H9 (cell line): Measurements from ENCODE around the gene CREB5. TPM values are rescaled to one million over a fixed set of nuclear protein-coding genes. Genes with fewer than 3 reads are reported as not detected.

Experiments
- DNase-seq: peaks from one replicate; pipeline ENCODE4 v3.0.0-alpha.2; 2017
- H2AFZ ChIP-seq: one replicate; pipeline ENCODE4 v1.6.1; 2013; ENCODE audit warnings: mild to moderate bottlenecking, low read length, control low read depth, moderate library complexity
- H2AK5ac ChIP-seq: 2 replicates; pipeline ENCODE4 v1.6.1; 2013; ENCODE audit warnings: low read length, control low read depth, mixed read lengths; ENCODE audit not compliant: insufficient read length
- H2BK120ac ChIP-seq: one replicate; pipeline ENCODE4 v1.6.1; 2013; ENCODE audit warnings: low read depth, mild to moderate bottlenecking, low read length, control low read depth, inconsistent platforms; ENCODE audit not compliant: poor library complexity, severe bottlenecking
- H2BK12ac ChIP-seq: 2 replicates; pipeline ENCODE4 v1.6.1; 2013; ENCODE audit warnings: low read length, control low read depth, mixed read lengths, low read depth; ENCODE audit not compliant: insufficient read length
- H2BK15ac ChIP-seq: 2 replicates; pipeline ENCODE4 v1.6.1; 2013; ENCODE audit warnings: low read depth, low read length, control low read depth
- H2BK20ac ChIP-seq: one replicate; pipeline ENCODE4 v1.6.1; 2013; ENCODE audit warnings: low read depth, mild to moderate bottlenecking, low read length, control low read depth, inconsistent platforms; ENCODE audit not compliant: poor library complexity, severe bottlenecking
- H2BK5ac ChIP-seq: 2 replicates; pipeline ENCODE4 v1.6.1; 2013; ENCODE audit warnings: low read length, control low read depth, mixed read lengths; ENCODE audit not compliant: insufficient read length
- H3K14ac ChIP-seq: 2 replicates; pipeline ENCODE4 v1.6.1; 2013; ENCODE audit warnings: low read length, control low read depth; ENCODE audit not compliant: insufficient read depth
- H3K18ac ChIP-seq: 2 replicates; pipeline ENCODE4 v1.6.1; 2013; ENCODE audit warnings: low read depth, mild to moderate bottlenecking, mixed read lengths, low read length, control low read depth; ENCODE audit not compliant: insufficient read length
- H3K23ac ChIP-seq: 2 replicates; pipeline ENCODE4 v1.6.1; 2013; ENCODE audit warnings: low read length, control low read depth, mixed read lengths, low read depth; ENCODE audit not compliant: insufficient read length
- H3K23me2 ChIP-seq: 2 replicates; pipeline ENCODE4 v1.6.1; 2013; ENCODE audit warnings: low read depth, mild to moderate bottlenecking, mixed read lengths, low read length, control low read depth; ENCODE audit not compliant: insufficient read length, poor library complexity, severe bottlenecking
- H3K27ac ChIP-seq: 2 replicates; pipeline ENCODE4 v1.5.1; 2013; ENCODE audit warnings: low read length, control low read depth, mixed read lengths, low read depth; ENCODE audit not compliant: insufficient read length
- H3K27me3 ChIP-seq: 2 replicates; pipeline ENCODE4 v1.6.1; 2013; ENCODE audit warnings: low read length, control low read depth, inconsistent platforms; ENCODE audit not compliant: insufficient read depth
- H3K4ac ChIP-seq: 2 replicates; pipeline ENCODE4 v1.6.1; 2013; ENCODE audit warnings: low read depth, mild to moderate bottlenecking, control low read depth, inconsistent platforms, low read length, moderate library complexity
- H3K4me1 ChIP-seq: 2 replicates; pipeline ENCODE4 v1.6.1; 2013; ENCODE audit warnings: low read length, control low read depth, inconsistent platforms; ENCODE audit not compliant: insufficient read depth
- H3K4me2 ChIP-seq: 2 replicates; pipeline ENCODE4 v1.6.1; 2013; ENCODE audit warnings: low read length, control low read depth, mixed read lengths; ENCODE audit not compliant: insufficient read length, insufficient read depth
- H3K56ac ChIP-seq: 2 replicates; pipeline ENCODE4 v1.6.1; 2013; ENCODE audit warnings: low read depth, mild to moderate bottlenecking, mixed read lengths, low read length, control low read depth; ENCODE audit not compliant: insufficient read length
- H3K79me1 ChIP-seq: 2 replicates; pipeline ENCODE4 v1.6.1; 2013; ENCODE audit warnings: low read depth, mild to moderate bottlenecking, moderate library complexity, low read length, control low read depth, inconsistent platforms; ENCODE audit not compliant: insufficient read depth, poor library complexity, severe bottlenecking
- H3K79me2 ChIP-seq: 2 replicates; pipeline ENCODE4 v1.6.1; 2013; ENCODE audit warnings: low read length, control low read depth, inconsistent platforms; ENCODE audit not compliant: insufficient read depth
- H3K9ac ChIP-seq: 2 replicates; pipeline ENCODE4 v1.6.1; 2013; ENCODE audit warnings: low read length, control low read depth, mixed read lengths; ENCODE audit not compliant: insufficient read length; ENCODE audit errors: extremely low read depth
- H3K9me3 ChIP-seq: one replicate; pipeline ENCODE4 v1.6.1; 2013; ENCODE audit warnings: low read depth, low read length, inconsistent platforms; ENCODE audit not compliant: control insufficient read depth
- H3T11ph ChIP-seq: one replicate; pipeline ENCODE4 v1.6.1; 2013; ENCODE audit warnings: mild to moderate bottlenecking, low read length, control low read depth, inconsistent platforms
- H4K20me1 ChIP-seq: one replicate; pipeline ENCODE4 v1.6.1; 2013; ENCODE audit not compliant: control insufficient read depth, insufficient read length, insufficient read depth
- H4K5ac ChIP-seq: 2 replicates; pipeline ENCODE4 v1.6.1; 2013; ENCODE audit warnings: low read depth, mild to moderate bottlenecking, mixed read lengths, low read length, control low read depth; ENCODE audit not compliant: insufficient read length
- H4K8ac ChIP-seq: replicated peaks from 2 replicates; pipeline ENCODE4 v1.6.1; 2013; ENCODE audit warnings: low read length, control low read depth, mixed read lengths, low read depth; ENCODE audit not compliant: insufficient read length
- H4K91ac ChIP-seq: 2 replicates; pipeline ENCODE4 v1.6.1; 2013; ENCODE audit warnings: low read depth, mild to moderate bottlenecking, moderate library complexity, mixed read lengths, low read length, control low read depth; ENCODE audit not compliant: insufficient read length
- H3K27ac Mint-ChIP-seq, 3 experiments: 2 replicates in 2 of 3; 3 replicates in 1 of 3; pipeline ENCODE4 v1.8.0; 2020 to 2021; ENCODE audit warnings: mixed read lengths in 3 of 3, mild to moderate bottlenecking in 1 of 3, moderate library complexity in 1 of 3
- H3K27me3 Mint-ChIP-seq: 2 replicates; pipeline ENCODE4 v1.8.0; 2021; ENCODE audit warnings: low read depth, mild to moderate bottlenecking, moderate library complexity, mixed read lengths
- H3K36me3 Mint-ChIP-seq, 3 experiments: 2 replicates in 2 of 3; 3 replicates in 1 of 3; pipeline ENCODE4 v1.8.0; 2020 to 2021; ENCODE audit warnings: low read depth in 3 of 3, mixed read lengths in 3 of 3; ENCODE audit not compliant: insufficient read depth in 1 of 3
- H3K4me1 Mint-ChIP-seq, 2 experiments: 2 replicates each; pipeline ENCODE4 v1.8.0; 2020; ENCODE audit warnings: mixed read lengths in 2 of 2
- H3K4me3 Mint-ChIP-seq, 2 experiments: 2 replicates in 1 of 2; 3 replicates in 1 of 2; pipeline ENCODE4 v1.8.0; 2020 to 2021; ENCODE audit warnings: mild to moderate bottlenecking in 2 of 2, mixed read lengths in 2 of 2, moderate library complexity in 1 of 2
- H3K9me3 Mint-ChIP-seq, 2 experiments: 2 replicates in 1 of 2; 3 replicates in 1 of 2; pipeline ENCODE4 v1.8.0; 2020; ENCODE audit warnings: mild to moderate bottlenecking in 2 of 2, mixed read lengths in 2 of 2, moderate library complexity in 1 of 2
- WGBS: extraction: QIAGEN DNeasy Blood & Tissue Kit; methylation state at CpG from one replicate; pipeline ENCODE4 v1.1.7; 2013; ENCODE audit warnings: missing lambda C conversion rate, low lambda C conversion rate, mixed read lengths; ENCODE audit not compliant: insufficient read length; ENCODE audit errors: extremely low coverage; 5-methylcytosine and 5-hydroxymethylcytosine counted together
- total RNA-seq: library from RNA; stranded (reverse); gene quantifications from 2 replicates; pipeline ENCODE4 v1.2.1, GENCODE V29; 2021
- TF ChIP-seq, protein P1 (sequence below): fragments of 200-600 bp; sonication (generic); conservative IDR thresholded peaks from 3 replicates; pipeline ENCODE4 v1.8.0; 2021; ENCODE audit warnings: antibody characterized with exemption, mild to moderate bottlenecking

The CREB5 gene
- total RNA-seq, 1 experiment from 2014 or later = 4.0 TPM

DNA sequence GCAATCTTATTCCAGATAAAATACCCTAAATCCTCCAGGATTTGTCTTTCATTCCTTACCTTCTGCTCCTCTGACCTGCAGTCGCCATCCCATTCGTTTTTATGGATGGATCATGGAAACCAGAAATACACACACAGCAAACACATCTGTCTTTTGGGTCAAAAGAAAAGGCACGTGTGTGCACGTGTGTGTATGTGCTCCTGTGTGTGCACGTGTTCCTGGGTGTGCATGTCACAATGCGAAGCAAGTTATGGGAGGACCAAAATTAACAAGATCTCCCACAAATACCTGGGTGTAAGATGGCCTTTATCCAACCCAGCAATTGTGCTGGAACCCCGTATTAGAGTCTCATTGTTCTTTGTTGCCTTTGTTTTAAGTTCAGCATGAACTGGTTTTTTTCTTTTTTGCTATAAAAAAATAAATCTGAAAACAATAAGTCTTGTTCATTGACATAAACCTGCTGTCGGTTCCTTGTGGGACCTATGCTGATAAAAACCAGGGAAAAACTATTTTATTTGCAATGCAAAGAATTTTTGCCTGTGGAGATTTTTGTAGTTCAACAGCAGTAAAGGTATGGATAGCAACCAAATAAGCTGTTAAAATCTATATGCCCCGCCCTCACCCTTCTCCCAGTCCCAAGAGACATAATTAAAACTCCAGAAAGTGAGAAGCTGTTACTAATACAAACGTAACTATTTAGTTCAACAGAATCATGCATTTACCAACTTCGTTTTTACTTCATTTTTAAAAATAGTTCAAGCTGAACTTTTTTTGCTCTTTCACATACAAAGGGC is 229.6 kb downstream of the CREB5 start:
- no peak overlapping the region for H4K5ac ChIP-seq
- Mint-ChIP-seq H3K4me1 (peaks cover 16 to 22% of the 10 kb centered on the region in 2 experiments), H3K4me3 (no peak overlapping the region), H3K36me3 (no peaks in the 10 kb centered on the region), H3K9me3 (no peaks in the 10 kb centered on the region), H3K27ac (peak overlapping the region in 1 of 3 experiments; percentile 71; a peak in 2 of 7 replicates), H3K27me3 (no peaks in the 10 kb centered on the region)
- no peak overlapping the region for H3K9ac ChIP-seq
- no peak overlapping the region for H4K8ac ChIP-seq
- H3K27ac ChIP-seq = no peak overlapping the region
- H2BK20ac ChIP-seq = no peak overlapping the region
- no peaks in the 10 kb centered on the region for H3K79me1 ChIP-seq
- no CpG with 5 or more reads among the region's 11 CpGs for WGBS
- H3T11ph ChIP-seq = no peak overlapping the region
- H3K4me2 ChIP-seq = no peak overlapping the region
- no peak overlapping the region for H3K23ac ChIP-seq
- H2BK5ac ChIP-seq = no peak overlapping the region
- peaks cover 9% of the 10 kb centered on the region; the same call in 1 of the 2 replicates for H3K4me1 ChIP-seq
- H3K18ac ChIP-seq = no peak overlapping the region
- H3K56ac ChIP-seq = no peak overlapping the region
- H3K4ac ChIP-seq = no peak overlapping the region
- H2BK120ac ChIP-seq = no peak overlapping the region
- no peaks in the 10 kb centered on the region for H3K23me2 ChIP-seq
- no peak overlapping the region for H2BK12ac ChIP-seq
- H4K20me1 ChIP-seq = no peaks in the 10 kb centered on the region
- no peaks in the 10 kb centered on the region for H3K27me3 ChIP-seq
- H3K9me3 ChIP-seq = no peaks in the 10 kb centered on the region
- no peak overlapping the region for H2AFZ ChIP-seq
- no peak overlapping the region for H3K14ac ChIP-seq
- no peak overlapping the region for H2BK15ac ChIP-seq
- no peak for DNase-seq
- TF ChIP-seq, protein P1, sequence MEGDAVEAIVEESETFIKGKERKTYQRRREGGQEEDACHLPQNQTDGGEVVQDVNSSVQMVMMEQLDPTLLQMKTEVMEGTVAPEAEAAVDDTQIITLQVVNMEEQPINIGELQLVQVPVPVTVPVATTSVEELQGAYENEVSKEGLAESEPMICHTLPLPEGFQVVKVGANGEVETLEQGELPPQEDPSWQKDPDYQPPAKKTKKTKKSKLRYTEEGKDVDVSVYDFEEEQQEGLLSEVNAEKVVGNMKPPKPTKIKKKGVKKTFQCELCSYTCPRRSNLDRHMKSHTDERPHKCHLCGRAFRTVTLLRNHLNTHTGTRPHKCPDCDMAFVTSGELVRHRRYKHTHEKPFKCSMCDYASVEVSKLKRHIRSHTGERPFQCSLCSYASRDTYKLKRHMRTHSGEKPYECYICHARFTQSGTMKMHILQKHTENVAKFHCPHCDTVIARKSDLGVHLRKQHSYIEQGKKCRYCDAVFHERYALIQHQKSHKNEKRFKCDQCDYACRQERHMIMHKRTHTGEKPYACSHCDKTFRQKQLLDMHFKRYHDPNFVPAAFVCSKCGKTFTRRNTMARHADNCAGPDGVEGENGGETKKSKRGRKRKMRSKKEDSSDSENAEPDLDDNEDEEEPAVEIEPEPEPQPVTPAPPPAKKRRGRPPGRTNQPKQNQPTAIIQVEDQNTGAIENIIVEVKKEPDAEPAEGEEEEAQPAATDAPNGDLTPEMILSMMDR = no peak
- H3K79me2 ChIP-seq = no peaks in the 10 kb centered on the region
- H4K91ac ChIP-seq = no peak overlapping the region
- H2AK5ac ChIP-seq = no peak overlapping the region
